Psoas muscle (tissue), 8 donors: Measurements from ENCODE around the gene TUT7. TPM values are rescaled to one million over a fixed set of nuclear protein-coding genes. Genes with fewer than 3 reads are reported as not detected.
"Not testable (repeated sequence)": the region's sequence is repeated elsewhere in the genome, so short reads cannot be mapped to it uniquely, and the experiment has no call there.

ENCODE experiments used
- ATAC-seq, 4 donors: fragments of 200-7000 bp; cut with Tn5 transposase; one replicate each; pipeline ENCODE4 v1.9.1; 2020; ENCODE audit warnings: moderate library complexity in 3 of 4, mild to moderate bottlenecking in 2 of 4
- DNase-seq, 2 donors: peaks; one replicate each; pipeline ENCODE4 v3.0.0-alpha.2; 2020
- H3K27ac ChIP-seq: fragments of 200-600 bp; one replicate; pipeline ENCODE4 v1.8.0; 2022
- H3K27me3 ChIP-seq, 3 donors: fragments of 200-600 bp in 1 of 3; one replicate each; pipeline versions ENCODE4 v1.6.1 to v1.8.0; 2013 to 2022; ENCODE audit warnings: low read length in 2 of 3, mild to moderate bottlenecking in 2 of 3, moderate library complexity in 1 of 3; ENCODE audit not compliant: insufficient read depth in 3 of 3
- H3K36me3 ChIP-seq, 2 donors: fragments of 200-600 bp in 1 of 2; one replicate each; pipeline versions ENCODE4 v1.6.1 to v1.8.0; 2013 to 2022; ENCODE audit warnings: low read depth in 1 of 2, mild to moderate bottlenecking in 1 of 2, moderate library complexity in 1 of 2; ENCODE audit not compliant: insufficient read depth in 1 of 2
- H3K4me1 ChIP-seq: fragments of 200-600 bp; one replicate; pipeline ENCODE4 v1.8.0; 2022
- H3K4me3 ChIP-seq: fragments of 200-600 bp; one replicate; pipeline ENCODE4 v1.8.0; 2022; ENCODE audit warnings: mild to moderate bottlenecking
- H3K9me3 ChIP-seq: fragments of 200-600 bp; one replicate; pipeline ENCODE4 v1.8.0; 2022
- CTCF ChIP-seq: fragments of 200-600 bp; IDR thresholded peaks from one replicate; pipeline ENCODE4 v1.8.0; 2022; ENCODE audit warnings: antibody characterized with exemption
- WGBS, 3 donors: extraction: QIAGEN DNeasy Blood & Tissue Kit; methylation state at CpG; one replicate each; pipeline versions ENCODE4 v1.1.6 to v1.1.7; 2013; 5-methylcytosine and 5-hydroxymethylcytosine counted together
- intact Hi-C, 2 donors: fragments of 100-400 bp; cut with DNase I; formaldehyde crosslinking; loops; one replicate each; pipeline versions ENCODE4 v1.11.0 to v1.14.2; 2022
- polyA plus RNA-seq, 3 donors: library from polyadenylated mRNA; stranded (reverse); fragments of 200-250 nt; gene quantifications; one replicate each; pipeline ENCODE4 v1.2.3, GENCODE V29; 2013
- total RNA-seq, 4 donors: library from RNA; stranded (reverse); fragmentation: NEBNext Ultra II Directional in 2 of 4; extraction: Animal tissue kit (Norgen Biotek cat#: 25700) in 2 of 4; gene quantifications; one replicate each; pipeline versions ENCODE4 v1.2.1 to v1.2.4, GENCODE V29; 2021 to 2023
- donor health status: healthy with polysubstance abuse.
- donor health status: DM: no; HTN: no; CAD: no; lungs with moderate emphysema.
- donor health status: Bipolar disorder and iron deficiency.
- donor health status: healthy.
- donor health status: DM: yes; HTN: yes; CAD: no.
- donor health status: DM: no; HTN: no; CAD: no.
- donor health status: DM: no; HTN: no; CAD: no.
- donor health status: DM: yes; HTN: yes; CAD: no.

The TUT7 gene
- total and polyA plus RNA-seq, 7 donors, result 9.4 to 21.3 (median 15.5) TPM

- Histone ChIP-seq H3K27ac (no peak overlapping the region), H3K9me3 (no peaks in the 10 kb centered on the region), H3K4me3 (no peak overlapping the region), H3K36me3 (peaks cover 7 to 87% of the 10 kb centered on the region in 2 donors), H3K4me1 (peaks cover 7% of the 10 kb centered on the region), H3K27me3 (no peaks in the 10 kb centered on the region)
- 93 to 97% (median 96%) methylated on average over 11 of the region's 11 CpGs for WGBS, 3 donors
- no peak for DNase-seq
- no peak for TF ChIP-seq CTCF
- ATAC-seq, result no peak
- intact Hi-C loops, result no loop called here
Observed at GRCh38 chr9:86298873-86299272, 55.3 kb downstream of the TUT7 start.

- H3K27ac ChIP-seq, H3K4me1 ChIP-seq, ATAC-seq, H3K27me3 ChIP-seq, H3K9me3 ChIP-seq, intact Hi-C loops, H3K4me3 ChIP-seq, DNase-seq: not testable (repeated sequence)
- WGBS, 3 donors, result 86 to 90% (median 88%) methylated on average over 5 to 6 of the region's 6 CpGs
- H3K36me3 ChIP-seq, result peaks cover 0 to 45% of the 10 kb centered on the region in 2 donors
Observed at GRCh38 chr9:86290341-86290740, 63.9 kb downstream of the TUT7 start.

GRCh38 chr9:86288499-86289198, 65.6 kb downstream of the TUT7 start:
- no peak for TF ChIP-seq CTCF
- Histone ChIP-seq H3K27me3 (no peaks in the 10 kb centered on the region), H3K4me1 (no peaks in the 10 kb centered on the region), H3K4me3 (no peak overlapping the region), H3K36me3 (peaks cover 0 to 38% of the 10 kb centered on the region in 2 donors), H3K27ac (no peak overlapping the region), H3K9me3 (no peaks in the 10 kb centered on the region)
- intact Hi-C loops, result no loop called here
- DNase-seq (no peak), ATAC-seq (no peak)
- WGBS, 3 donors, result 88 to 90% (median 89%) methylated on average over 6 of the region's 6 CpGs

- 53 to 71% (median 66%) methylated on average over 7 of the region's 7 CpGs for WGBS, 3 donors
- no peak for TF ChIP-seq CTCF
- no peaks in the 10 kb centered on the region for H3K9me3 ChIP-seq
- peaks cover 4% of the 10 kb centered on the region for H3K4me1 ChIP-seq
- no peak overlapping the region for H3K4me3 ChIP-seq
- no peak for DNase-seq
- ATAC-seq, result no peak
- intact Hi-C loops, result no loop called here
- H3K27ac ChIP-seq, result no peak overlapping the region
- H3K27me3 ChIP-seq, result no peaks in the 10 kb centered on the region
- peaks cover 0 to 31% of the 10 kb centered on the region in 2 donors for H3K36me3 ChIP-seq
Observed at GRCh38 chr9:86287013-86287412, 67.2 kb downstream of the TUT7 start.

- no peak overlapping the region for H3K27ac ChIP-seq
- DNase-seq (no peak), ATAC-seq (no peak)
- H3K27me3 ChIP-seq, result no peaks in the 10 kb centered on the region
- no peak overlapping the region for H3K4me3 ChIP-seq
- TF ChIP-seq CTCF, result no peak
- H3K9me3 ChIP-seq, result no peaks in the 10 kb centered on the region
- intact Hi-C loops, result no loop called here
- peaks cover 0 to 31% of the 10 kb centered on the region in 2 donors for H3K36me3 ChIP-seq
- WGBS, 3 donors, result 47 to 65% (median 56%) methylated on average over 3 of the region's 3 CpGs
- peaks cover 6% of the 10 kb centered on the region for H3K4me1 ChIP-seq
Observed at GRCh38 chr9:86286278-86286677, 67.9 kb downstream of the TUT7 start.
